Mucosa of descending colon (tissue), 3 donors: ENCODE measurements around the gene COL4A2. TPM values are rescaled to one million over a fixed set of nuclear protein-coding genes. Genes with fewer than 3 reads are reported as not detected.

Experiments used
- ATAC-seq: fragments of 200-7000 bp; cut with Tn5 transposase; one replicate; pipeline ENCODE4 v1.9.1; 2020; ENCODE audit warnings: mild to moderate bottlenecking, moderate library complexity
- DNase-seq, 3 donors: peaks; one replicate each; pipeline ENCODE4 v3.0.0-alpha.2; 2020
- H3K36me3 ChIP-seq: fragments of 200-600 bp; one replicate; pipeline ENCODE4 v1.8.0; 2021; ENCODE audit warnings: low read depth, mild to moderate bottlenecking
- H3K4me1 ChIP-seq: fragments of 200-600 bp; one replicate; pipeline ENCODE4 v1.8.0; 2021; ENCODE audit warnings: low read depth, mild to moderate bottlenecking
- H3K4me3 ChIP-seq: fragments of 200-600 bp; one replicate; pipeline ENCODE4 v1.8.0; 2021; ENCODE audit warnings: mild to moderate bottlenecking
- H3K9me3 ChIP-seq: fragments of 200-600 bp; one replicate; pipeline ENCODE4 v1.8.0; 2021; ENCODE audit warnings: mild to moderate bottlenecking
- CTCF ChIP-seq: fragments of 200-600 bp; IDR thresholded peaks from one replicate; pipeline ENCODE4 v1.8.0; 2022; ENCODE audit warnings: antibody characterized with exemption, mild to moderate bottlenecking
- intact Hi-C, 2 donors: fragments of 100-400 bp; cut with DNase I in 1 of 2; cut with micrococcal nuclease in 1 of 2; formaldehyde crosslinking; loops; one replicate each; pipeline versions ENCODE4 v1.11.0 to v1.11.1; 2022; cut with DNase I, micrococcal nuclease
- total RNA-seq, 3 donors: library from RNA; stranded (reverse); fragmentation: NEBNext Ultra II Directional in 2 of 3; extraction: Animal tissue kit (Norgen Biotek cat#: 25700) in 2 of 3; gene quantifications; one replicate each; pipeline versions ENCODE4 v1.2.1 to v1.2.4, GENCODE V29; 2021 to 2023
- donor health status: DM: no; HTN: no; CAD: no; lungs with moderate emphysema.
- donor health status: DM: no; HTN: no; CAD: no.
- donor health status: DM: no; HTN: yes; CAD: no.

COL4A2 gene
- total RNA-seq, 3 donors from 2014 or later: 33.5 to 389 (median 74.2) TPM

GRCh38 chr13:110557082-110557481, 250.0 kb downstream of the COL4A2 start:
- TF ChIP-seq CTCF: no peak
- H3K4me1 ChIP-seq: peaks cover 29% of the 10 kb centered on the region
- H3K4me3 ChIP-seq: no peak overlapping the region
- H3K9me3 ChIP-seq: no peaks in the 10 kb centered on the region
- no peak for DNase-seq
- H3K36me3 ChIP-seq: no peaks in the 10 kb centered on the region
- no peak for ATAC-seq
- intact Hi-C loops: no loop called here

DNA sequence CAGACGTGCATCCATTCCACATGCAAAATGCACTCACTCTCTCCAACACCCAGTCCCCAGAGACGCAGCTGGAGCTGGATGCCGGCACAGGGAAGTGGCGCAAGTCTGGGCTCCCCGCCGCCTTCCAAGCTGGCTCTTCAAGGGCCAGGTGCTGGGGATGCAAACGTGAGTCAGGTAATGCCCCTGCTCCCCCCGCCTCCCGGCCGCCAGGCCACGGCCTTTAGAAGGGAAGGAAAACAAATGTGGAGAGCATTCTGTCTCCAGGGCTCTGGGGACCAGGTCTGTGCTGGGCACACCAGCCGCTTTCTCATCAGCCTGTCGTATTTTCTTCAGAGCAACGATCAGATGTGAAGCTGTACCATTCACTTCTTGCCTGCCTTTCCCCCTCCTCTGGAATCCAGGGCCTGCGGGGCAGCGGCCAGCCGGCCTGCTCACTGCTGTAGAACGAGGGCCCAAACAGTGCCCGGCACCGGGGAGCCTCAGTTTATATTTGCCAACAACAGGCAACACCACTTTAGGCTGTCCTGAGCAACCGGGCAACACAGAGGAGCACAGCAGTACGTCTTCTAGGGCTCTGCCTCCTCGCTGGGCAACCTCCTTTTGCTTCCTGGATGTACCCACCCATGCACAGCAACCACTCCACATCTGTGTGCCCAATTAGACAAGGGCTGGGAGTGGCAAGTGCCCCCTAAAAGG, 250.7 kb downstream of the COL4A2 start:
- intact Hi-C loops: no loop called here
- Histone ChIP-seq H3K4me3 (no peak overlapping the region), H3K36me3 (no peaks in the 10 kb centered on the region), H3K4me1 (peaks cover 32% of the 10 kb centered on the region), H3K9me3 (no peaks in the 10 kb centered on the region)
- DNase-seq: no peak
- no peak for ATAC-seq
- no peak for TF ChIP-seq CTCF

- Histone ChIP-seq H3K9me3 (no peaks in the 10 kb centered on the region), H3K36me3 (no peaks in the 10 kb centered on the region), H3K4me3 (no peak overlapping the region), H3K4me1 (peaks cover 40% of the 10 kb centered on the region)
- intact Hi-C loops: no loop called here
- TF ChIP-seq CTCF: no peak
- DNase-seq (peak; percentile 76 to 84 (median 78)), ATAC-seq (peak; percentile 39)
Measured at GRCh38 chr13:110559429-110559943, 252.4 kb downstream of the COL4A2 start.

DNA sequence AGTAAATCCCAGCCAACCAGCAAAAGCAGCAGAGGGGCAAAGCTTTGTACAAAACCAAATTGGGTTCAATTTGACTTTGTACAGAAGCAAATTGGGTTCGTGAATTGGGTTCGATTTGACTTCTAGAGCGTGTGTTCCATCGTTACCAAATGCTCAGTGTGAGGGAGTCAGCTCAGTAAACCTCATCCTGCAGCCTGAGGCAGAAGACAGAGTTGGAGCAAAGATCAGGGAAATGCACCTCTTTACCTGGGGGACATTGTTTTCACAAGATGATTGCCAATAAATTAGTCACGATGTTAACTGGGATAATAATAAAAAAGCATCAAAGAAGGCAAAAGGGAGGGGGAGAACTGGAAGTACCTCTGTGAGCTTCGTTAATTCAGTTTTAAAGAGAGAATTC, 252.9 kb downstream of the COL4A2 start:
- H3K9me3 ChIP-seq: no peaks in the 10 kb centered on the region
- H3K4me3 ChIP-seq: no peak overlapping the region
- H3K36me3 ChIP-seq: no peaks in the 10 kb centered on the region
- DNase-seq (no peak), ATAC-seq (no peak)
- no peak for TF ChIP-seq CTCF
- intact Hi-C loops: no loop called here
- H3K4me1 ChIP-seq: peaks cover 39% of the 10 kb centered on the region

DNA sequence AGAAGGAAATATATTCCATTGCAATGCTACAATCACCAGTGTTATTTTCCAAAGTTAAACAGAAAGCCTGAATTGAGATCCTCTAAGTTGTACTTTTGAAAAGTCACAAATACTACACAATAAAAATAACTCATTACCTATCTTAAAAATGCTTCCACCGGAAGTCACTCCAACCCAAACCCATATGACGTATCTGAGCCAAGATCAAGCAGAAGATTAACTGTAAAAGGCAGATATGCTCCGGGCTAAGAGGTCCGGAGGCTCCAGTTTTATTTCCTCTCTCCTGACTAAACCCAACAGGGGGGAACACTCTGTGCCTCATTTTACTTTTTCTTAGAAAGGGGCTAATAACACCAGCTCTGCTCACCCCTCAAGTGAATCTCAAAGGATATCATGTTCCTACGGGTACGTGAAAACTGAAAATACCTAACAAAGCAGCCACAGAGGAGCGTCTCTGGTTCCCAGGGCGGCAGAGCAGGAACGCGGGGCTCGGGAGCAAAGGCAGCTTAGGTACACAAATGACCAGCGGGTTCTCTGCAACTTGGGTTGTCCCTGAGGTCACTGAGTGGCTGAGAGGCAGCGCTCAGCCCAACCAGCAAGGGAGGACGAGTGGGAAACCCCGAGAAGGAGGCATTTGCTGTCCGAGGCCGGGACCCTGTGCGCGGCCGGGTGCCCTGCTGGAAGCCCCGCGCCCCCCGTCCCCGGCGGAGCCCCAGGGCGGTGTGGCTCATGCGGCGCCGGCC, 253.7 kb downstream of the COL4A2 start:
- intact Hi-C loops: no loop called here
- ATAC-seq: peak; percentile 36
- peak in 2 of 3 donors; percentile 67 to 81 for DNase-seq
- Histone ChIP-seq H3K36me3 (no peaks in the 10 kb centered on the region), H3K4me3 (peak overlapping the region; percentile 70), H3K4me1 (peaks cover 32% of the 10 kb centered on the region), H3K9me3 (no peaks in the 10 kb centered on the region)
- no peak for TF ChIP-seq CTCF
